OCI-LY1 (cell line): ENCODE results near the gene DNTT.

Experiments used
- H2AFZ ChIP-seq: fragments of 200-600 bp; sonication (generic), shearing (Covaris generic); 2 replicates; pipeline ENCODE4 v1.6.0; 2014; ENCODE audit warnings: antibody characterized with exemption, mild to moderate bottlenecking, low read length
- H3F3A ChIP-seq: fragments of 200-600 bp; sonication (generic), shearing (Covaris generic); 2 replicates; pipeline ENCODE4 v1.6.0; 2014; ENCODE audit warnings: mild to moderate bottlenecking, antibody characterized with exemption, low read length, moderate library complexity; ENCODE audit not compliant: insufficient read depth
- H3K27ac ChIP-seq: fragments of 200-600 bp; sonication (generic); 2 replicates; pipeline ENCODE4 v1.5.1; 2014; ENCODE audit warnings: low read length, mixed run types, mild to moderate bottlenecking, low read depth; ENCODE audit not compliant: poor library complexity, severe bottlenecking
- H3K27me3 ChIP-seq: fragments of 200-600 bp; sonication (generic); 2 replicates; pipeline ENCODE4 v1.6.0; 2014; ENCODE audit warnings: antibody characterized with exemption, mild to moderate bottlenecking, low read length, moderate library complexity; ENCODE audit not compliant: insufficient read depth
- H3K36me3 ChIP-seq: fragments of 200-600 bp; sonication (generic); 2 replicates; pipeline ENCODE4 v1.6.1; 2014; ENCODE audit warnings: mild to moderate bottlenecking, antibody characterized with exemption, low read length, moderate library complexity, mixed read lengths; ENCODE audit not compliant: insufficient read depth
- H3K4me1 ChIP-seq: fragments of 200-600 bp; sonication (generic); 2 replicates; pipeline ENCODE4 v1.5.1; 2014; ENCODE audit warnings: mild to moderate bottlenecking, low read length, moderate library complexity; ENCODE audit not compliant: insufficient read depth, severe bottlenecking
- H3K4me2 ChIP-seq: fragments of 200-600 bp; sonication (generic), shearing (Covaris generic); 2 replicates; pipeline ENCODE4 v1.6.1; 2014; ENCODE audit warnings: low read length
- H3K4me3 ChIP-seq: fragments of 200-600 bp; sonication (generic); 2 replicates; pipeline ENCODE4 v1.5.1; 2014; ENCODE audit warnings: low read length, low read depth, mild to moderate bottlenecking, mixed read lengths; ENCODE audit not compliant: poor library complexity, severe bottlenecking
- H3K79me2 ChIP-seq: fragments of 200-600 bp; shearing (Covaris generic); 2 replicates; pipeline ENCODE4 v1.6.1; 2016; ENCODE audit warnings: mixed run types, low read length, mixed read lengths; ENCODE audit not compliant: insufficient read depth
- H3K9ac ChIP-seq: fragments of 200-600 bp; sonication (generic), shearing (Covaris generic); 2 replicates; pipeline ENCODE4 v1.6.1; 2014; ENCODE audit warnings: mild to moderate bottlenecking, low read length, mixed read lengths
- H3K9me2 ChIP-seq: fragments of 200-600 bp; sonication (generic), shearing (Covaris generic); 2 replicates; pipeline ENCODE4 v1.6.1; 2014; ENCODE audit warnings: low read depth, mild to moderate bottlenecking, low read length, mixed read lengths
- H3K9me3 ChIP-seq: fragments of 200-600 bp; shearing (Covaris generic); 2 replicates; pipeline ENCODE4 v1.6.1; 2014; ENCODE audit warnings: low read length, mixed read lengths
- H4K20me1 ChIP-seq: fragments of 200-600 bp; sonication (generic), shearing (Covaris generic); 2 replicates; pipeline ENCODE4 v1.6.0; 2016; ENCODE audit warnings: mild to moderate bottlenecking, low read length; ENCODE audit not compliant: insufficient read depth
- CTCF ChIP-seq: fragments of 200-600 bp; sonication (generic), shearing (Covaris generic); IDR thresholded peaks from 2 replicates; pipeline ENCODE4 v1.5.1; 2017; ENCODE audit warnings: mild to moderate bottlenecking, antibody characterized with exemption, low read length, moderate library complexity, mixed read lengths
- EZH2 ChIP-seq: fragments of 200-600 bp; sonication (generic), shearing (Covaris generic); IDR thresholded peaks from 2 replicates; pipeline ENCODE4 v1.8.0; 2017; ENCODE audit warnings: borderline replicate concordance, mixed run types, mild to moderate bottlenecking, antibody characterized with exemption, low read length, moderate library complexity, mixed read lengths

The DNTT gene

DNA sequence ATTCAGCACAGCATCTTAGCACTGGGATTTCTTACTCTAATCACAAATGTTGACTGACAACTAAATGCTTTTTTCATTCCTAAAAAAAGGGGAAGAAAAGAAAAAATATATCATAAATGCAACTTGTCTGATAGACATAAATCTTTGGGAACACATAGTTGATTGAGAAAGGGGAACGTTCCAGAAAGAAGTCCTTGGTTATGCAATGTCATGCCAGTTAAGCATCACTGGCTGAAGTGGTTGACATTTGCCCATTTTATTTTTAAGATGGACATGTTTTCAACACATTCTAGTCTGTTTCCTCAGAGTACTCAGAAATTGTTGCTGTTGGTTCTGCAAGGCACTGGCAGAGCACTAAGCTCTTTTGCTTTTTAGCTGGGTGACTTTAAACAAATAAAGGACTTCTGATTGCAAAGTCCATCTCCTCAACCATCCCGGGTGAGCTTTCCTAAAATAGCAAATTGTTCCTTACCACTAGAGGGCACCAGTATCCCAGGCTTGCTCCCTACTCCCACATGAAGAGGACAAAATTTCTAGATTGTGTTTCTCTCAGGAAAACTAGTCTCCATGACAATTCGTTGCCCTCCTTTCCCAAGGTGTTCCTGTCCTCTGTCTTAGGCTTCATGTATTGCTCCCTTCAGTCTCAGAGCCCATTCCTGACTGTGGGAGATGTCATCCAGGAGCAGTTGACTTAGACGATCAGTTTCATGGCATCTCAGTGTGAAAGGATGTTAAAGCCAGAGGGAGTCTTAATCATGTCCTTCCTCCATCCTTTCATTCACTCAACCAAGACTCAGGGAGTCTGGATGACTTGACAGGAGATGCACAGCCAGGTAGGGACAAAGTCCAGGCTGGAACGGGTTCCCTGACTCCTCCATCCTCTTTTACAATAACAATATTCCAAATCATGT, 30.6 kb downstream of the DNTT start:
- Histone ChIP-seq H3K9me3 (no peaks in the 10 kb centered on the region), H3K79me2 (no peaks in the 10 kb centered on the region), H3K9ac (no peak overlapping the region), H3K36me3 (no peaks in the 10 kb centered on the region), H3F3A (no peaks in the 10 kb centered on the region), H2AFZ (no peak overlapping the region), H3K27me3 (no peaks in the 10 kb centered on the region), H3K27ac (no peak overlapping the region), H4K20me1 (no peaks in the 10 kb centered on the region), H3K9me2 (no peaks in the 10 kb centered on the region), H3K4me1 (no peaks in the 10 kb centered on the region), H3K4me2 (no peak overlapping the region), H3K4me3 (no peak overlapping the region)
- TF ChIP-seq CTCF (peak; percentile 34; the same call in 1 of the 2 replicates), EZH2 (no peak)

DNA sequence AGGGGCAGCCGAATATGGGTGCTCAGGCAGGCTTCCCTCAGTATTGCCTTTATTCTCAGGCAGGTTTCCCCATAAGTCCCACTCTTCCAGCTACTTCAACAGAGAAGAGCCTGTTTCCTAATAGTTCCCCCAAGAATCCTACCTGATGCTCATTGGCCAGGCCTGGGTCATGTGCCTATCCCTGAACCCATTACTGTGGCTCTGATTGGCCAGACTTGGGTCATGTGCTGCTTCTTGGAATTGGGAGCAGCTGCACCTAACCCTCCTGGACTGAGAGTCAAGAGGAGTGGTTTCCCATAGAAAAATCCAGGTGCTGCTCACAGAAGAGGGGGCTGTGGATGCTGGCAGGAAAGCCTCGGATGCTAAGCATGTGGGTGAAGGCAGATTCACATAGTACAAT, 32.9 kb downstream of the DNTT start:
- Histone ChIP-seq H3K36me3 (no peaks in the 10 kb centered on the region), H3K27ac (no peak overlapping the region)

DNA sequence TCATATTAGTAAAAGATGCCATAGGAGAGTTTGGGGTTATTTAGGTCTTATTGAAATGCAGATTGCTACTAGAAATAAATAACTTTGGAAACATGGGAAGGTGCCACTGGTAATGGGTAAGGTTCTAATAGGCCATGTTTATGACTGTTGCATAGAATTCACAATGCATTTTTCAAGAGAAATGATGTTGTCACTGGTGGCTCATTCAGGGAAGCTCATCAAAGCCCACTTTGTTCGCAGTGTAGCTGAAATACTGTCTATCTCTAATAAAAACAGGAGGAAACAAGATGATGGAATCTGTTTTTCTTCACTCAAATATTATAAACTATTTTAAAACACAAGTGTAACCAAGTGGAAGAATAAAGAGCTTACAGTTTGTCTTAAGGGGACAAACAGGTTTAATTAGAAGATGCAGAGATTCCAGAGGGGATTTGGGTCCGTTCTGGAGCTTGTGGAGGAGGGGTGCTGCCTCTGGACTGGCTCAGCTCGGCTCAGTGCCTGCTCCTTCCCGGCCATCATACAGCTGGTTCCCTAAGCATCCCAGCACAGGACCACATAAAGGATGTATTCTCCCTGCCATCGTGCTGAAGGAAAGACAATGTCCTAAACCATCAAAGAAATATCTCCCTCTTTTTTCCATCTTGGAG, 34.2 kb downstream of the DNTT start:
- Histone ChIP-seq H3K79me2 (no peaks in the 10 kb centered on the region), H3K9me3 (no peaks in the 10 kb centered on the region), H3K4me2 (no peak overlapping the region), H3K36me3 (no peaks in the 10 kb centered on the region), H3K27me3 (no peaks in the 10 kb centered on the region), H3K9me2 (no peaks in the 10 kb centered on the region), H3K4me1 (no peaks in the 10 kb centered on the region), H3K9ac (no peak overlapping the region), H3F3A (no peaks in the 10 kb centered on the region), H2AFZ (no peak overlapping the region), H3K4me3 (no peak overlapping the region), H4K20me1 (no peaks in the 10 kb centered on the region), H3K27ac (no peak overlapping the region)
- no peak for TF ChIP-seq CTCF

More for the DNA sequence above, 32.9 kb downstream of the DNTT start:
- Histone ChIP-seq H3K79me2 (no peaks in the 10 kb centered on the region), H3K27me3 (no peaks in the 10 kb centered on the region), H3K4me2 (no peak overlapping the region), H4K20me1 (no peaks in the 10 kb centered on the region), H3K9ac (no peak overlapping the region), H3K4me1 (no peaks in the 10 kb centered on the region), H3K9me3 (no peaks in the 10 kb centered on the region), H3F3A (no peaks in the 10 kb centered on the region), H2AFZ (no peak overlapping the region), H3K4me3 (no peak overlapping the region), H3K9me2 (no peaks in the 10 kb centered on the region)
- TF ChIP-seq EZH2: no peak
- no peak for TF ChIP-seq CTCF
